Lower lobe of right lung (tissue), 2 donors: ENCODE data around the gene SH3GL2. TPM values are rescaled to one million over a fixed set of nuclear protein-coding genes. Genes with fewer than 3 reads are reported as not detected.

Experiments used
- ATAC-seq, 2 donors: fragments of 200-7000 bp; cut with Tn5 transposase; one replicate each; pipeline ENCODE4 v1.9.1; 2020 to 2022; ENCODE audit warnings: mild to moderate bottlenecking in 2 of 2, moderate library complexity in 2 of 2
- DNase-seq: peaks from one replicate; pipeline ENCODE4 v3.0.0-alpha.2; 2020
- H3K27ac ChIP-seq: fragments of 200-600 bp; one replicate; pipeline ENCODE4 v1.8.0; 2022
- H3K27me3 ChIP-seq: fragments of 200-600 bp; one replicate; pipeline ENCODE4 v1.8.0; 2022; ENCODE audit warnings: low read depth
- H3K36me3 ChIP-seq: fragments of 200-600 bp; one replicate; pipeline ENCODE4 v1.8.0; 2022; ENCODE audit warnings: mild to moderate bottlenecking
- H3K4me1 ChIP-seq: fragments of 200-600 bp; one replicate; pipeline ENCODE4 v1.8.0; 2022
- H3K4me3 ChIP-seq: fragments of 200-600 bp; one replicate; pipeline ENCODE4 v1.8.0; 2022; ENCODE audit warnings: mild to moderate bottlenecking
- H3K9me3 ChIP-seq: fragments of 200-600 bp; one replicate; pipeline ENCODE4 v1.8.0; 2022
- CTCF ChIP-seq: fragments of 200-600 bp; IDR thresholded peaks from one replicate; pipeline ENCODE4 v1.8.0; 2022; ENCODE audit warnings: antibody characterized with exemption, mild to moderate bottlenecking
- intact Hi-C: fragments of 100-400 bp; cut with DNase I; formaldehyde crosslinking; loops from one replicate; pipeline ENCODE4 v1.11.0; 2022
- total RNA-seq: library from RNA; stranded (reverse); fragmentation: NEBNext Ultra II Directional; extraction: Animal tissue kit (Norgen Biotek cat#: 25700); gene quantifications from one replicate; pipeline ENCODE4 v1.2.1, GENCODE V29; 2021
- donor health status: DM: no; HTN: yes; CAD: no; lungs with severe emphysema.

SH3GL2 gene
- total RNA-seq, 1 donor from 2014 or later: 1.3 TPM

GRCh38 chr9:17614903-17615302 is 36.0 kb downstream of the SH3GL2 start:
- DNase-seq (no peak), ATAC-seq (no peak)
- Histone ChIP-seq H3K9me3 (no peaks in the 10 kb centered on the region), H3K36me3 (no peaks in the 10 kb centered on the region), H3K27ac (no peak overlapping the region), H3K4me1 (no peaks in the 10 kb centered on the region), H3K27me3 (no peaks in the 10 kb centered on the region), H3K4me3 (no peak overlapping the region)
- TF ChIP-seq CTCF: no peak
- intact Hi-C loops: no loop called here

DNA sequence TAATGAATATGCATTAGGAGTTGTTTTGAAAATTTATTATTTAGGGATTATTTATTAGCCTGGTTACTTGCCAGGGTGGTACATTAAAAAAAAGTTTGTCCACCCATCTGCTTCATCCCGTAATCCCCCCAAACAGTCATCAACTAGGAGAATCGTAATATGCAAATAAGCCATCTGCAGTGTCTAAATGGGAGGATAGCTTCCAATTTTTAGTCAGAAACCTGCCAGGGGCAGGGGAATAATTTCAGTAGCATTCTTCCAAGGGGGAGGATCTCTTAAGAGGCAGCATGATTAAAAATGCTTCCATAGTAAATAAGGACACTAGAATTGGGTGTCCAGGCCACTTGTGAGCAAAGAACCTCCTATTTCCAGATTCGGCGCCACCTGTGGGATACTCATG is 43.3 kb downstream of the SH3GL2 start:
- no peak for ATAC-seq

GRCh38 chr9:17622749-17623148 is 43.9 kb downstream of the SH3GL2 start:
- no peak overlapping the region for H3K4me3 ChIP-seq
- DNase-seq (no peak), ATAC-seq (no peak)
- H3K4me1 ChIP-seq: no peaks in the 10 kb centered on the region
- TF ChIP-seq CTCF: no peak
- no peak overlapping the region for H3K27ac ChIP-seq
- no peaks in the 10 kb centered on the region for H3K27me3 ChIP-seq
- no peaks in the 10 kb centered on the region for H3K36me3 ChIP-seq
- intact Hi-C loops: no loop called here
- no peaks in the 10 kb centered on the region for H3K9me3 ChIP-seq

More for the DNA sequence above, 43.3 kb downstream of the SH3GL2 start:
- H3K27ac ChIP-seq: no peak overlapping the region
- no peaks in the 10 kb centered on the region for H3K36me3 ChIP-seq
- H3K9me3 ChIP-seq: no peaks in the 10 kb centered on the region
- no peaks in the 10 kb centered on the region for H3K4me1 ChIP-seq
- no peak for TF ChIP-seq CTCF
- H3K4me3 ChIP-seq: no peak overlapping the region
- DNase-seq: no peak
- intact Hi-C loops: no loop called here
- H3K27me3 ChIP-seq: no peaks in the 10 kb centered on the region

GRCh38 chr9:17623965-17624364 is 45.1 kb downstream of the SH3GL2 start:
- no peaks in the 10 kb centered on the region for H3K27me3 ChIP-seq
- H3K9me3 ChIP-seq: no peaks in the 10 kb centered on the region
- DNase-seq: no peak
- no peaks in the 10 kb centered on the region for H3K36me3 ChIP-seq
- intact Hi-C loops: no loop called here
- H3K4me1 ChIP-seq: no peaks in the 10 kb centered on the region
- no peak for ATAC-seq
- no peak overlapping the region for H3K4me3 ChIP-seq
- H3K27ac ChIP-seq: no peak overlapping the region
- no peak for TF ChIP-seq CTCF

DNA sequence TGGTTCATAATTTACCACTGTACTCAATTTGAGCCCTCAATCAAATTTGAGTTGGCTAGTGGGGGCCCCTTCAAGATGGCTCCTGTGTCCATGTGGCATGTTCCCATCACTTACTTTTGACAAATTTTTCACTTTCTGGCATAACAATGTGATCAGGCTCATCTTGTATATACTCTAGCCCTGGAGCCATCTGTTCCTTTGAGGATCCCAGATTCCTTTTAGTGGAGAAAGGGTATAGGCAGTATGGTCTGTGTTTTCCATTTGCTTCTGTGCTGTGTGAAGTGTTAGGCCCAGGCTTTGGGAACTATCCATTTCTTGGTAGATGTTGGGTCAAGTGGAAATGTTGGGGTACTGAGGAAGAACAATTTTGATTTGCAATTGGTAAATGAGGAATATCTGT is 45.7 kb downstream of the SH3GL2 start:
- Histone ChIP-seq H3K9me3 (no peaks in the 10 kb centered on the region), H3K36me3 (no peaks in the 10 kb centered on the region), H3K27ac (no peak overlapping the region), H3K4me1 (no peaks in the 10 kb centered on the region), H3K27me3 (no peaks in the 10 kb centered on the region), H3K4me3 (no peak overlapping the region)
- ATAC-seq: no peak
- no peak for DNase-seq
- intact Hi-C loops: no loop called here
- no peak for TF ChIP-seq CTCF
